H9 (cell line): ENCODE results near the gene PARP1. TPM values are rescaled to one million over a fixed set of nuclear protein-coding genes. Genes with fewer than 3 reads are reported as not detected.

Experiments used
- DNase-seq: peaks from one replicate; pipeline ENCODE4 v3.0.0-alpha.2; 2017
- H2AFZ ChIP-seq: one replicate; pipeline ENCODE4 v1.6.1; 2013; ENCODE audit warnings: mild to moderate bottlenecking, low read length, control low read depth, moderate library complexity
- H2AK5ac ChIP-seq: 2 replicates; pipeline ENCODE4 v1.6.1; 2013; ENCODE audit warnings: low read length, control low read depth, mixed read lengths; ENCODE audit not compliant: insufficient read length
- H2BK120ac ChIP-seq: one replicate; pipeline ENCODE4 v1.6.1; 2013; ENCODE audit warnings: low read depth, mild to moderate bottlenecking, low read length, control low read depth, inconsistent platforms; ENCODE audit not compliant: poor library complexity, severe bottlenecking
- H2BK12ac ChIP-seq: 2 replicates; pipeline ENCODE4 v1.6.1; 2013; ENCODE audit warnings: low read length, control low read depth, mixed read lengths, low read depth; ENCODE audit not compliant: insufficient read length
- H2BK15ac ChIP-seq: 2 replicates; pipeline ENCODE4 v1.6.1; 2013; ENCODE audit warnings: low read depth, low read length, control low read depth
- H2BK20ac ChIP-seq: one replicate; pipeline ENCODE4 v1.6.1; 2013; ENCODE audit warnings: low read depth, mild to moderate bottlenecking, low read length, control low read depth, inconsistent platforms; ENCODE audit not compliant: poor library complexity, severe bottlenecking
- H2BK5ac ChIP-seq: 2 replicates; pipeline ENCODE4 v1.6.1; 2013; ENCODE audit warnings: low read length, control low read depth, mixed read lengths; ENCODE audit not compliant: insufficient read length
- H3K14ac ChIP-seq: 2 replicates; pipeline ENCODE4 v1.6.1; 2013; ENCODE audit warnings: low read length, control low read depth; ENCODE audit not compliant: insufficient read depth
- H3K18ac ChIP-seq: 2 replicates; pipeline ENCODE4 v1.6.1; 2013; ENCODE audit warnings: low read depth, mild to moderate bottlenecking, mixed read lengths, low read length, control low read depth; ENCODE audit not compliant: insufficient read length
- H3K23ac ChIP-seq: 2 replicates; pipeline ENCODE4 v1.6.1; 2013; ENCODE audit warnings: low read length, control low read depth, mixed read lengths, low read depth; ENCODE audit not compliant: insufficient read length
- H3K23me2 ChIP-seq: 2 replicates; pipeline ENCODE4 v1.6.1; 2013; ENCODE audit warnings: low read depth, mild to moderate bottlenecking, mixed read lengths, low read length, control low read depth; ENCODE audit not compliant: insufficient read length, poor library complexity, severe bottlenecking
- H3K27ac ChIP-seq: 2 replicates; pipeline ENCODE4 v1.5.1; 2013; ENCODE audit warnings: low read length, control low read depth, mixed read lengths, low read depth; ENCODE audit not compliant: insufficient read length
- H3K27me3 ChIP-seq: 2 replicates; pipeline ENCODE4 v1.6.1; 2013; ENCODE audit warnings: low read length, control low read depth, inconsistent platforms; ENCODE audit not compliant: insufficient read depth
- H3K4ac ChIP-seq: 2 replicates; pipeline ENCODE4 v1.6.1; 2013; ENCODE audit warnings: low read depth, mild to moderate bottlenecking, control low read depth, inconsistent platforms, low read length, moderate library complexity
- H3K4me1 ChIP-seq: 2 replicates; pipeline ENCODE4 v1.6.1; 2013; ENCODE audit warnings: low read length, control low read depth, inconsistent platforms; ENCODE audit not compliant: insufficient read depth
- H3K4me2 ChIP-seq: 2 replicates; pipeline ENCODE4 v1.6.1; 2013; ENCODE audit warnings: low read length, control low read depth, mixed read lengths; ENCODE audit not compliant: insufficient read length, insufficient read depth
- H3K56ac ChIP-seq: 2 replicates; pipeline ENCODE4 v1.6.1; 2013; ENCODE audit warnings: low read depth, mild to moderate bottlenecking, mixed read lengths, low read length, control low read depth; ENCODE audit not compliant: insufficient read length
- H3K79me1 ChIP-seq: 2 replicates; pipeline ENCODE4 v1.6.1; 2013; ENCODE audit warnings: low read depth, mild to moderate bottlenecking, moderate library complexity, low read length, control low read depth, inconsistent platforms; ENCODE audit not compliant: insufficient read depth, poor library complexity, severe bottlenecking
- H3K79me2 ChIP-seq: 2 replicates; pipeline ENCODE4 v1.6.1; 2013; ENCODE audit warnings: low read length, control low read depth, inconsistent platforms; ENCODE audit not compliant: insufficient read depth
- H3K9ac ChIP-seq: 2 replicates; pipeline ENCODE4 v1.6.1; 2013; ENCODE audit warnings: low read length, control low read depth, mixed read lengths; ENCODE audit not compliant: insufficient read length; ENCODE audit errors: extremely low read depth
- H3K9me3 ChIP-seq: one replicate; pipeline ENCODE4 v1.6.1; 2013; ENCODE audit warnings: low read depth, low read length, inconsistent platforms; ENCODE audit not compliant: control insufficient read depth
- H3T11ph ChIP-seq: one replicate; pipeline ENCODE4 v1.6.1; 2013; ENCODE audit warnings: mild to moderate bottlenecking, low read length, control low read depth, inconsistent platforms
- H4K20me1 ChIP-seq: one replicate; pipeline ENCODE4 v1.6.1; 2013; ENCODE audit not compliant: control insufficient read depth, insufficient read length, insufficient read depth
- H4K5ac ChIP-seq: 2 replicates; pipeline ENCODE4 v1.6.1; 2013; ENCODE audit warnings: low read depth, mild to moderate bottlenecking, mixed read lengths, low read length, control low read depth; ENCODE audit not compliant: insufficient read length
- H4K8ac ChIP-seq: replicated peaks from 2 replicates; pipeline ENCODE4 v1.6.1; 2013; ENCODE audit warnings: low read length, control low read depth, mixed read lengths, low read depth; ENCODE audit not compliant: insufficient read length
- H4K91ac ChIP-seq: 2 replicates; pipeline ENCODE4 v1.6.1; 2013; ENCODE audit warnings: low read depth, mild to moderate bottlenecking, moderate library complexity, mixed read lengths, low read length, control low read depth; ENCODE audit not compliant: insufficient read length
- H3K27ac Mint-ChIP-seq, 3 experiments: 2 replicates in 2 of 3; 3 replicates in 1 of 3; pipeline ENCODE4 v1.8.0; 2020 to 2021; ENCODE audit warnings: mixed read lengths in 3 of 3, mild to moderate bottlenecking in 1 of 3, moderate library complexity in 1 of 3
- H3K27me3 Mint-ChIP-seq: 2 replicates; pipeline ENCODE4 v1.8.0; 2021; ENCODE audit warnings: low read depth, mild to moderate bottlenecking, moderate library complexity, mixed read lengths
- H3K36me3 Mint-ChIP-seq, 3 experiments: 2 replicates in 2 of 3; 3 replicates in 1 of 3; pipeline ENCODE4 v1.8.0; 2020 to 2021; ENCODE audit warnings: low read depth in 3 of 3, mixed read lengths in 3 of 3; ENCODE audit not compliant: insufficient read depth in 1 of 3
- H3K4me1 Mint-ChIP-seq, 2 experiments: 2 replicates each; pipeline ENCODE4 v1.8.0; 2020; ENCODE audit warnings: mixed read lengths in 2 of 2
- H3K4me3 Mint-ChIP-seq, 2 experiments: 2 replicates in 1 of 2; 3 replicates in 1 of 2; pipeline ENCODE4 v1.8.0; 2020 to 2021; ENCODE audit warnings: mild to moderate bottlenecking in 2 of 2, mixed read lengths in 2 of 2, moderate library complexity in 1 of 2
- H3K9me3 Mint-ChIP-seq, 2 experiments: 2 replicates in 1 of 2; 3 replicates in 1 of 2; pipeline ENCODE4 v1.8.0; 2020; ENCODE audit warnings: mild to moderate bottlenecking in 2 of 2, mixed read lengths in 2 of 2, moderate library complexity in 1 of 2
- WGBS: extraction: QIAGEN DNeasy Blood & Tissue Kit; methylation state at CpG from one replicate; pipeline ENCODE4 v1.1.7; 2013; ENCODE audit warnings: missing lambda C conversion rate, low lambda C conversion rate, mixed read lengths; ENCODE audit not compliant: insufficient read length; ENCODE audit errors: extremely low coverage; 5-methylcytosine and 5-hydroxymethylcytosine counted together
- total RNA-seq: library from RNA; stranded (reverse); gene quantifications from 2 replicates; pipeline ENCODE4 v1.2.1, GENCODE V29; 2021
- TF ChIP-seq, protein P1 (sequence below): fragments of 200-600 bp; sonication (generic); conservative IDR thresholded peaks from 3 replicates; pipeline ENCODE4 v1.8.0; 2021; ENCODE audit warnings: antibody characterized with exemption, mild to moderate bottlenecking

PARP1 gene
- total RNA-seq, 1 experiment from 2014 or later, result 337 TPM

DNA sequence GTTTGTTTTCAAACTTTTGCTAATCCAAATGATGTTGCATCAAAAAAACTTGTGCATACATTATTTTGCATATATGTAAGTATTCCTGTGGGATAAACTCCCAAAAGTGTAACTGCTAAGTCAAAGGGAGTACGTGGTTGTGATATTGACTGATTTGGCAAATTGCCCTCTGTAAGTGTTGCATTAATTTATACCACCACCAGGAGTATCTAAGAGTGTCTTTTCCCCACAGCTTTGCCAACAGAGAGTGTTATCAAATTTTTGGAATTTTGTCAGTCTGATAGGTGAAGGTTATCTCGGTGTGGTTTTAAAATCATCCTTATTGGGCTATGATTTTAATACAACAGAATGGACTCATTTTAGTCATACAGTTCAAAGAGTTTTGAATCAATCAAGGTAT is 30.1 kb upstream of the PARP1 start:
- Histone ChIP-seq H4K20me1 (no peaks in the 10 kb centered on the region), H4K5ac (no peak overlapping the region), H3K9me3 (no peaks in the 10 kb centered on the region), H4K8ac (no peak overlapping the region), H2BK5ac (no peak overlapping the region), H3K18ac (no peak overlapping the region), H3K23me2 (no peaks in the 10 kb centered on the region), H3K4me1 (peaks cover 1% of the 10 kb centered on the region; the same call in 1 of the 2 replicates), H3T11ph (no peak overlapping the region), H3K4me2 (no peak overlapping the region), H2AK5ac (no peak overlapping the region), H3K9ac (no peak overlapping the region), H2BK15ac (no peak overlapping the region), H2AFZ (no peak overlapping the region), H2BK120ac (no peak overlapping the region), H2BK20ac (no peak overlapping the region), H3K14ac (no peak overlapping the region), H3K4ac (no peak overlapping the region), H3K56ac (no peak overlapping the region), H3K27me3 (no peaks in the 10 kb centered on the region), H4K91ac (no peak overlapping the region), H3K23ac (no peak overlapping the region), H3K27ac (no peak overlapping the region), H3K79me1 (no peaks in the 10 kb centered on the region), H3K79me2 (no peaks in the 10 kb centered on the region), H2BK12ac (no peak overlapping the region)
- no peaks in the 10 kb centered on the region; a peak in 1 of 5 replicates for H3K9me3 Mint-ChIP-seq
- DNase-seq, result no peak
- WGBS, result no CpG with 5 or more reads among the region's 2 CpGs
- peaks cover 5% of the 10 kb centered on the region; the same call in 1 of the 2 replicates for H3K27me3 Mint-ChIP-seq
- H3K27ac Mint-ChIP-seq, result no peak overlapping the region
- no peaks in the 10 kb centered on the region for H3K36me3 Mint-ChIP-seq
- H3K4me1 Mint-ChIP-seq, result peaks cover 8 to 12% of the 10 kb centered on the region in 2 experiments
- TF ChIP-seq, protein P1, sequence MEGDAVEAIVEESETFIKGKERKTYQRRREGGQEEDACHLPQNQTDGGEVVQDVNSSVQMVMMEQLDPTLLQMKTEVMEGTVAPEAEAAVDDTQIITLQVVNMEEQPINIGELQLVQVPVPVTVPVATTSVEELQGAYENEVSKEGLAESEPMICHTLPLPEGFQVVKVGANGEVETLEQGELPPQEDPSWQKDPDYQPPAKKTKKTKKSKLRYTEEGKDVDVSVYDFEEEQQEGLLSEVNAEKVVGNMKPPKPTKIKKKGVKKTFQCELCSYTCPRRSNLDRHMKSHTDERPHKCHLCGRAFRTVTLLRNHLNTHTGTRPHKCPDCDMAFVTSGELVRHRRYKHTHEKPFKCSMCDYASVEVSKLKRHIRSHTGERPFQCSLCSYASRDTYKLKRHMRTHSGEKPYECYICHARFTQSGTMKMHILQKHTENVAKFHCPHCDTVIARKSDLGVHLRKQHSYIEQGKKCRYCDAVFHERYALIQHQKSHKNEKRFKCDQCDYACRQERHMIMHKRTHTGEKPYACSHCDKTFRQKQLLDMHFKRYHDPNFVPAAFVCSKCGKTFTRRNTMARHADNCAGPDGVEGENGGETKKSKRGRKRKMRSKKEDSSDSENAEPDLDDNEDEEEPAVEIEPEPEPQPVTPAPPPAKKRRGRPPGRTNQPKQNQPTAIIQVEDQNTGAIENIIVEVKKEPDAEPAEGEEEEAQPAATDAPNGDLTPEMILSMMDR, result peak; percentile 49
- H3K4me3 Mint-ChIP-seq, result no peak overlapping the region
